Fibroblast of lung (primary cell): Measurements from ENCODE around the gene TRANK1.

Experiments
- CTCF ChIP-seq, 2 donors: IDR thresholded peaks in 1 of 2; conservative IDR thresholded peaks in 1 of 2; 1 replicate in 1 of 2; 2 replicates in 1 of 2; pipeline ENCODE4 v1.5.1; 2011 to 2012; ENCODE audit warnings: low read length in 2 of 2, control low read depth in 1 of 2, inconsistent platforms in 1 of 2, low read depth in 1 of 2, mild to moderate bottlenecking in 1 of 2
- EZH2 ChIP-seq: IDR thresholded peaks from 2 replicates; pipeline ENCODE4 v1.5.1; 2012; ENCODE audit warnings: low read length, control low read depth, mild to moderate bottlenecking; ENCODE audit errors: missing control alignments

- no peak for TF ChIP-seq CTCF (conservative IDR thresholded peaks at IDR 0.05 in 1 of 2, IDR thresholded peaks at IDR 0.05 in 1 of 2; ENCODE audit: low read depth in 1 of 2, low read length in 2 of 2)
- no peak for TF ChIP-seq EZH2
These were observed 7.4 kb downstream of the TRANK1 start for GRCh38 chr3:36937492-36937891.
